HepG2 (cell line): ENCODE results near the gene EFCAB8. TPM values are rescaled to one million over a fixed set of nuclear protein-coding genes. Genes with fewer than 3 reads are reported as not detected.
A peak's percentile ranks its signal among the peaks of the same experiment; 100 is the strongest.

Experiments used
- AHR ChIP-seq: IDR thresholded peaks from 2 replicates; pipeline ENCODE4 v1.6.1; 2018; ENCODE audit warnings: missing genetic modification reagents, missing compliant biosample characterization
- CCAR2 ChIP-seq: fragments of 200-400 bp; formaldehyde crosslinking; optimal IDR thresholded peaks from 2 replicates; pipeline ENCODE3; 2018; ENCODE audit warnings: low read depth, mild to moderate bottlenecking, low read length, moderate library complexity
- FOXM1 ChIP-seq: sonication (generic); formaldehyde crosslinking; IDR thresholded peaks from 2 replicates; pipeline ENCODE4 v1.5.0; 2020; ENCODE audit warnings: missing genetic modification reagents
- HNRNPK ChIP-seq: fragments of 200-400 bp; formaldehyde crosslinking; IDR thresholded peaks from 2 replicates; pipeline ENCODE4 v1.6.1; 2018; ENCODE audit warnings: low read length, low read depth, moderate library complexity, mild to moderate bottlenecking; ENCODE audit not compliant: poor library complexity, severe bottlenecking
- HNRNPLL ChIP-seq: fragments of 200-400 bp; formaldehyde crosslinking; IDR thresholded peaks from 2 replicates; pipeline ENCODE4 v1.6.1; 2017; ENCODE audit warnings: mild to moderate bottlenecking, low read depth, low read length; ENCODE audit not compliant: poor library complexity, severe bottlenecking
- MXD4 ChIP-seq: IDR thresholded peaks from 2 replicates; pipeline ENCODE4 v1.6.1; 2016; ENCODE audit warnings: mild to moderate bottlenecking, missing biosample characterization, missing genetic modification reagents
- PHF5A ChIP-seq: IDR thresholded peaks from one replicate; pipeline ENCODE4 v1.6.1; 2018; ENCODE audit warnings: low read depth, missing genetic modification reagents; ENCODE audit not compliant: unreplicated experiment
- SOX5 ChIP-seq: IDR thresholded peaks from 2 replicates; pipeline ENCODE4 v1.6.1; 2016; ENCODE audit warnings: borderline replicate concordance
- YY1 ChIP-seq: IDR thresholded peaks from 2 replicates; pipeline ENCODE4 v1.6.1; 2011; ENCODE audit warnings: low read length, low read depth, moderate library complexity, mild to moderate bottlenecking; ENCODE audit not compliant: insufficient read depth, insufficient replicate concordance
- ZC3H13 ChIP-seq: sonication (generic); formaldehyde crosslinking; IDR thresholded peaks from 2 replicates; pipeline ENCODE4 v1.8.1; 2023; ENCODE audit warnings: mild to moderate bottlenecking, missing genetic modification reagents, moderate library complexity
- ZNF367 ChIP-seq: sonication (generic); formaldehyde crosslinking; IDR thresholded peaks from 2 replicates; pipeline ENCODE4 v1.4.0; 2020; ENCODE audit warnings: missing genetic modification reagents, borderline replicate concordance
- ZNF749 ChIP-seq: sonication (generic); formaldehyde crosslinking; IDR thresholded peaks from 2 replicates; pipeline ENCODE4 v1.8.0; 2022; ENCODE audit warnings: mild to moderate bottlenecking, missing genetic modification reagents, moderate library complexity, borderline replicate concordance
- polyA plus RNA-seq, 8 experiments: library from polyadenylated mRNA; depleted of rRNA in 3 of 8; stranded (reverse) in 7 of 8; unstranded in 1 of 8; fragments of >200 nt; fragmentation: Illumina TruSeq in 4 of 8; extraction: Trizol in 4 of 8; gene quantifications; 2 replicates each; pipeline versions ENCODE4 v1.2.1 to v1.2.3, GENCODE V29; 2011 to 2016; ENCODE audit warnings: low read depth in 4 of 8, missing spikeins in 1 of 8, mixed read lengths in 1 of 8; ENCODE audit not compliant: insufficient read depth in 1 of 8
- total RNA-seq, 5 experiments: library from RNA; depleted of rRNA; stranded (reverse); fragments of >200 nt; fragmentation: Illumina TruSeq; extraction: Trizol; gene quantifications; 2 replicates each; pipeline ENCODE4 v1.2.3, GENCODE V29; 2016; ENCODE audit warnings: low read depth in 1 of 5
- TF ChIP-seq, protein P1 (sequence below): sonication (generic); formaldehyde crosslinking; IDR thresholded peaks from 2 replicates; pipeline ENCODE4 v1.5.1; 2020; ENCODE audit warnings: mild to moderate bottlenecking, missing genetic modification reagents, borderline replicate concordance
- TF ChIP-seq, protein P2 (sequence below): sonication (generic); formaldehyde crosslinking; IDR thresholded peaks from 2 replicates; pipeline ENCODE4 v1.4.0; 2020; ENCODE audit warnings: missing genetic modification reagents
- TF ChIP-seq, protein P3 (sequence below): sonication (generic); formaldehyde crosslinking; IDR thresholded peaks from 2 replicates; pipeline ENCODE4 v1.8.1; 2023; ENCODE audit warnings: mild to moderate bottlenecking, moderate library complexity, missing genetic modification reagents
- TF ChIP-seq, protein P4 (sequence below): sonication (generic); formaldehyde crosslinking; IDR thresholded peaks from 2 replicates; pipeline ENCODE4 v1.4.0; 2020; ENCODE audit warnings: missing genetic modification reagents
- TF ChIP-seq, protein P5 (sequence below): sonication (generic); formaldehyde crosslinking; IDR thresholded peaks from 2 replicates; pipeline ENCODE4 v1.4.0; 2020; ENCODE audit warnings: missing genetic modification reagents

EFCAB8 gene
- total and polyA plus RNA-seq, 2 of the 13 experiments (the other 11 are each of a cell fraction or from before 2014, with no cell fraction given), result 0.15 to 0.22 TPM

DNA sequence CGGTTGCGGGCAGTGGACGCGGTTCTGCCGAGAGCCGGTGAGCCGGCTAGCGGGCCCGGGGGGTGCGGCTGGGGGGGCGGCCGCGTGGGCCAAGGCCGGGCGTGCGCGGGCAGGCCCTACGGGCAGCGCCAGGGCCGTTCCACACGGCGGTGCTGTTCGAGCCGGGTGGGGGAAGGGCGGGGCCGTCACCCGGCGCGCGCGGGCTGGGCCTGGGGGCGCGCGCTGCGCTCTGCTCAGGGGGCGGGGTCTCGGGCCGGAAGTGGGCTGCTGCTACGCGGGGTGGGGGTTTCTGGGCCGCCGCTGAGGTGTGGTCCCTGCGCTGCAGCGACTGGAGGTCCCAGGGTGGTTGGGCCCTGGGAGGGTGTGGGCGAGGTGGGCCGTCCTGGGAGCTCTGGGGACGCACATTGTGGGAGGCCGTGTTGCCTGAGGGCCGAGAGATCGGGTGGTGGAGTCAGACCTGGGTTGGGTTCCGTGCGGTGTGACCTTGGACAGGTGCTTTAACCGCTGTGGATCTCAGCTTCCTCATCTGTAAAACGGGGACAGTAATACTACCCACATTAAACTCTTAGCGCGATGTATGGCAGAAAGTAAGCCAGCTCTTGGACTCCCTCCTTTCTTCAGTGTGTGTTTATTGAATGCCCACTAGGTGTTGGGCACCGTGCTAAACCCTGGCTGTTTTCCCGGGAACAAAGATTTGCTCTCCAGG is 38.6 kb upstream of the EFCAB8 start (continued):
- TF ChIP-seq, protein P1, sequence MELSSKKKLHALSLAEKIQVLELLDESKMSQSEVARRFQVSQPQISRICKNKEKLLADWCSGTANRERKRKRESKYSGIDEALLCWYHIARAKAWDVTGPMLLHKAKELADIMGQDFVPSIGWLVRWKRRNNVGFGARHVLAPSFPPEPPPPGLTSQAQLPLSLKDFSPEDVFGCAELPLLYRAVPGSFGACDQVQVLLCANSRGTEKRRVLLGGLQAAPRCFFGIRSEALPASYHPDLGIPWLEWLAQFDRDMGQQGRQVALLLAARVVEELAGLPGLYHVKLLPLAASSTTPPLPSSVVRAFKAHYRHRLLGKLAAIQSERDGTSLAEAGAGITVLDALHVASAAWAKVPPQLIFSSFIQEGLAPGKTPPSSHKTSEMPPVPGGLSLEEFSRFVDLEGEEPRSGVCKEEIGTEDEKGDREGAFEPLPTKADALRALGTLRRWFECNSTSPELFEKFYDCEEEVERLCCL (CRISPR knock-in tag), result no peak
- TF ChIP-seq FOXM1 (CRISPR knock-in tag), result 0 out of 2 replicates have a peak, but pooled peaks have one; percentile 57
- TF ChIP-seq YY1, result peak; percentile 62
- TF ChIP-seq PHF5A (CRISPR knock-in tag), result peak; percentile 23
- TF ChIP-seq HNRNPK, result peak; percentile 86
- TF ChIP-seq, protein P2, sequence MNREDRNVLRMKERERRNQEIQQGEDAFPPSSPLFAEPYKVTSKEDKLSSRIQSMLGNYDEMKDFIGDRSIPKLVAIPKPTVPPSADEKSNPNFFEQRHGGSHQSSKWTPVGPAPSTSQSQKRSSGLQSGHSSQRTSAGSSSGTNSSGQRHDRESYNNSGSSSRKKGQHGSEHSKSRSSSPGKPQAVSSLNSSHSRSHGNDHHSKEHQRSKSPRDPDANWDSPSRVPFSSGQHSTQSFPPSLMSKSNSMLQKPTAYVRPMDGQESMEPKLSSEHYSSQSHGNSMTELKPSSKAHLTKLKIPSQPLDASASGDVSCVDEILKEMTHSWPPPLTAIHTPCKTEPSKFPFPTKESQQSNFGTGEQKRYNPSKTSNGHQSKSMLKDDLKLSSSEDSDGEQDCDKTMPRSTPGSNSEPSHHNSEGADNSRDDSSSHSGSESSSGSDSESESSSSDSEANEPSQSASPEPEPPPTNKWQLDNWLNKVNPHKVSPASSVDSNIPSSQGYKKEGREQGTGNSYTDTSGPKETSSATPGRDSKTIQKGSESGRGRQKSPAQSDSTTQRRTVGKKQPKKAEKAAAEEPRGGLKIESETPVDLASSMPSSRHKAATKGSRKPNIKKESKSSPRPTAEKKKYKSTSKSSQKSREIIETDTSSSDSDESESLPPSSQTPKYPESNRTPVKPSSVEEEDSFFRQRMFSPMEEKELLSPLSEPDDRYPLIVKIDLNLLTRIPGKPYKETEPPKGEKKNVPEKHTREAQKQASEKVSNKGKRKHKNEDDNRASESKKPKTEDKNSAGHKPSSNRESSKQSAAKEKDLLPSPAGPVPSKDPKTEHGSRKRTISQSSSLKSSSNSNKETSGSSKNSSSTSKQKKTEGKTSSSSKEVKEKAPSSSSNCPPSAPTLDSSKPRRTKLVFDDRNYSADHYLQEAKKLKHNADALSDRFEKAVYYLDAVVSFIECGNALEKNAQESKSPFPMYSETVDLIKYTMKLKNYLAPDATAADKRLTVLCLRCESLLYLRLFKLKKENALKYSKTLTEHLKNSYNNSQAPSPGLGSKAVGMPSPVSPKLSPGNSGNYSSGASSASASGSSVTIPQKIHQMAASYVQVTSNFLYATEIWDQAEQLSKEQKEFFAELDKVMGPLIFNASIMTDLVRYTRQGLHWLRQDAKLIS (CRISPR knock-in tag), result no peak
- no peak for TF ChIP-seq AHR
- TF ChIP-seq, protein P3, sequence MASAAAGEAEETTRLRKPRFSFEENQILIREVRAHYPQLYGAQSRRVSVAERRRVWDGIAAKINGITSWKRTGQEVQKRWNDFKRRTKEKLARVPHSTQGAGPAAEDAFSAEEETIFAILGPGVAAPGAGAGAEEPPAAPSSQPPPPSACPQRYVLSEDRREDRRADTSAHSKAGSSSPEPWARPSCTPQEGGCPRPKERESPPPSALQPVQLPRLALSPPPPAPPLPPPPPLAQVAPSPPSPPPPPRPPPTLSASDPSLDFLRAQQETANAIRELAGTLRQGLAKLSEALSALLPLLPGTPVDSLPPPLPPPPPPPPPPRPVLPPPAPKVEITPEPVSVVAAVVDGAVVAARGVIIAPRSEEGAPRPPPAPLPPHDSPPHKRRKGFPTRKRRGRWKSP (CRISPR knock-in tag), result 0 out of 2 replicates have a peak, but pooled peaks have one; percentile 80
- TF ChIP-seq ZC3H13 (CRISPR knock-in tag), result peak; percentile 60; the same call in 1 of the 2 replicates
- TF ChIP-seq, protein P4, sequence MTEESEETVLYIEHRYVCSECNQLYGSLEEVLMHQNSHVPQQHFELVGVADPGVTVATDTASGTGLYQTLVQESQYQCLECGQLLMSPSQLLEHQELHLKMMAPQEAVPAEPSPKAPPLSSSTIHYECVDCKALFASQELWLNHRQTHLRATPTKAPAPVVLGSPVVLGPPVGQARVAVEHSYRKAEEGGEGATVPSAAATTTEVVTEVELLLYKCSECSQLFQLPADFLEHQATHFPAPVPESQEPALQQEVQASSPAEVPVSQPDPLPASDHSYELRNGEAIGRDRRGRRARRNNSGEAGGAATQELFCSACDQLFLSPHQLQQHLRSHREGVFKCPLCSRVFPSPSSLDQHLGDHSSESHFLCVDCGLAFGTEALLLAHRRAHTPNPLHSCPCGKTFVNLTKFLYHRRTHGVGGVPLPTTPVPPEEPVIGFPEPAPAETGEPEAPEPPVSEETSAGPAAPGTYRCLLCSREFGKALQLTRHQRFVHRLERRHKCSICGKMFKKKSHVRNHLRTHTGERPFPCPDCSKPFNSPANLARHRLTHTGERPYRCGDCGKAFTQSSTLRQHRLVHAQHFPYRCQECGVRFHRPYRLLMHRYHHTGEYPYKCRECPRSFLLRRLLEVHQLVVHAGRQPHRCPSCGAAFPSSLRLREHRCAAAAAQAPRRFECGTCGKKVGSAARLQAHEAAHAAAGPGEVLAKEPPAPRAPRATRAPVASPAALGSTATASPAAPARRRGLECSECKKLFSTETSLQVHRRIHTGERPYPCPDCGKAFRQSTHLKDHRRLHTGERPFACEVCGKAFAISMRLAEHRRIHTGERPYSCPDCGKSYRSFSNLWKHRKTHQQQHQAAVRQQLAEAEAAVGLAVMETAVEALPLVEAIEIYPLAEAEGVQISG (CRISPR knock-in tag), result peak; percentile 71
- TF ChIP-seq ZNF367, result no peak; the same call in 1 of the 2 replicates
- 0 out of 2 replicates have a peak, but pooled peaks have one; percentile 43 for TF ChIP-seq ZNF749 (CRISPR knock-in tag)
- TF ChIP-seq CCAR2, result no peak
- TF ChIP-seq SOX5 (CRISPR knock-in tag), result peak; percentile 19; the same call in 1 of the 2 replicates
- TF ChIP-seq HNRNPLL, result peak; percentile 42
- peak; percentile 63 for TF ChIP-seq MXD4 (CRISPR knock-in tag)
- TF ChIP-seq, protein P5, sequence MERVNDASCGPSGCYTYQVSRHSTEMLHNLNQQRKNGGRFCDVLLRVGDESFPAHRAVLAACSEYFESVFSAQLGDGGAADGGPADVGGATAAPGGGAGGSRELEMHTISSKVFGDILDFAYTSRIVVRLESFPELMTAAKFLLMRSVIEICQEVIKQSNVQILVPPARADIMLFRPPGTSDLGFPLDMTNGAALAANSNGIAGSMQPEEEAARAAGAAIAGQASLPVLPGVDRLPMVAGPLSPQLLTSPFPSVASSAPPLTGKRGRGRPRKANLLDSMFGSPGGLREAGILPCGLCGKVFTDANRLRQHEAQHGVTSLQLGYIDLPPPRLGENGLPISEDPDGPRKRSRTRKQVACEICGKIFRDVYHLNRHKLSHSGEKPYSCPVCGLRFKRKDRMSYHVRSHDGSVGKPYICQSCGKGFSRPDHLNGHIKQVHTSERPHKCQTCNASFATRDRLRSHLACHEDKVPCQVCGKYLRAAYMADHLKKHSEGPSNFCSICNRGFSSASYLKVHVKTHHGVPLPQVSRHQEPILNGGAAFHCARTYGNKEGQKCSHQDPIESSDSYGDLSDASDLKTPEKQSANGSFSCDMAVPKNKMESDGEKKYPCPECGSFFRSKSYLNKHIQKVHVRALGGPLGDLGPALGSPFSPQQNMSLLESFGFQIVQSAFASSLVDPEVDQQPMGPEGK, result peak; percentile 74
